GM12878 (cell line): ENCODE data around the gene B4GALT5. TPM values are rescaled to one million over a fixed set of nuclear protein-coding genes. Genes with fewer than 3 reads are reported as not detected.

ENCODE experiments used
- ATAC-seq: fragments of 200-7000 bp; cut with Tn5 transposase; 3 replicates; pipeline ENCODE4 v1.9.1; 2020; ENCODE audit warnings: mild to moderate bottlenecking, moderate library complexity
- BruUV-seq: library from RNA; stranded (reverse); fragments of 400-500 nt; replicated peaks from 2 replicates; lab custom pipeline; 2021; lab: Mats Ljungman, UMichigan
- CTCF ChIA-PET: fragments of 300-600 bp; sonication (Branson Sonifier 250); formaldehyde crosslinking; extraction: SDS; loops from one replicate; lab custom pipeline; 2021; ENCODE audit warnings: inconsistent platforms; lab: Yijun Ruan, JAX
- POLR2A ChIA-PET: fragments of 350-600 bp; formaldehyde crosslinking; extraction: SDS; loops from one replicate; lab custom pipeline; 2021; ENCODE audit warnings: inconsistent platforms; lab: Charles Lee
- RAD21 ChIA-PET: fragments of 300-600 bp; sonication (Branson Sonifier 250); formaldehyde crosslinking; loops from one replicate; lab custom pipeline; 2023; ENCODE audit warnings: antibody characterized with exemption; ENCODE audit not compliant: unreplicated experiment; lab: Charles Lee
- SMC1A ChIA-PET: fragments of 300-600 bp; sonication (Branson Sonifier 250); formaldehyde crosslinking; loops from one replicate; lab custom pipeline; 2023; ENCODE audit not compliant: unreplicated experiment, uncharacterized antibody; lab: Charles Lee
- DNase-seq: peaks from one replicate; pipeline ENCODE4 v3.0.0-alpha.2; 2011; ENCODE audit warnings: low read depth, low spot score
- FAIRE-seq: peaks from 3 replicates; lab custom pipeline; 2011; peaks lifted over from hg19 to GRCh38; lab: Jason Lieb, UNC
- H2AFZ ChIP-seq: 2 replicates; pipeline ENCODE4 v1.6.0; 2011; ENCODE audit warnings: low read depth, low read length, control low read depth; ENCODE audit not compliant: control insufficient read depth
- H3K27ac ChIP-seq: 2 replicates; pipeline ENCODE4 v1.5.1; 2011; ENCODE audit warnings: control low read depth; ENCODE audit not compliant: control insufficient read depth, insufficient read depth
- H3K27me3 ChIP-seq, 2 experiments: replicated peaks in 1 of 2; 2 replicates each; pipeline versions ENCODE4 v1.6.0 to v1.6.1; 2011; ENCODE audit warnings: low read length in 1 of 2; ENCODE audit not compliant: control insufficient read depth in 2 of 2, insufficient read depth in 2 of 2
- H3K36me3 ChIP-seq, 2 experiments: 2 replicates each; pipeline ENCODE4 v1.5.1; 2011; ENCODE audit warnings: low read length in 1 of 2; ENCODE audit not compliant: control insufficient read depth in 2 of 2, insufficient read depth in 2 of 2
- H3K4me1 ChIP-seq: 2 replicates; pipeline ENCODE4 v1.6.1; 2011; ENCODE audit warnings: mild to moderate bottlenecking, low read length, moderate library complexity, mixed read lengths; ENCODE audit not compliant: control insufficient read depth, insufficient read depth
- H3K4me2 ChIP-seq: 2 replicates; pipeline ENCODE4 v1.6.0; 2011; ENCODE audit warnings: control low read depth; ENCODE audit not compliant: control insufficient read depth, insufficient read depth
- H3K4me3 ChIP-seq: fragments of 200-600 bp; sonication (generic); 2 replicates; pipeline ENCODE4 v1.5.1; 2016
- H3K79me2 ChIP-seq: 2 replicates; pipeline ENCODE4 v1.6.0; 2011; ENCODE audit warnings: low read length; ENCODE audit not compliant: control insufficient read depth, insufficient read depth
- H3K9ac ChIP-seq: 2 replicates; pipeline ENCODE4 v1.8.0; 2011; ENCODE audit warnings: low read length, control low read depth, mixed read lengths; ENCODE audit not compliant: control insufficient read depth, insufficient read depth
- H3K9me3 ChIP-seq: replicated peaks from 3 replicates; pipeline ENCODE4 v1.5.1; 2011; ENCODE audit warnings: mild to moderate bottlenecking, low read length; ENCODE audit not compliant: control insufficient read depth, insufficient read depth
- H4K20me1 ChIP-seq: 2 replicates; pipeline ENCODE4 v1.6.0; 2011; ENCODE audit not compliant: control insufficient read depth, insufficient read depth
- BRCA1 ChIP-seq: IDR thresholded peaks from 2 replicates; pipeline ENCODE4 v1.6.1; 2011; ENCODE audit warnings: low read depth, low read length, improper control_type of control experiment
- FOS ChIP-seq: IDR thresholded peaks from 3 replicates; pipeline ENCODE4 v1.6.1; 2011; ENCODE audit warnings: borderline replicate concordance; ENCODE audit not compliant: insufficient read length; ENCODE audit errors: extremely low read depth
- GABPA ChIP-seq: IDR thresholded peaks from 2 replicates; pipeline ENCODE4 v1.6.1; 2014; ENCODE audit warnings: antibody characterized with exemption, low read depth, mild to moderate bottlenecking, inconsistent platforms
- LARP7 ChIP-seq: fragments of 450-650 bp; IDR thresholded peaks from 2 replicates; pipeline ENCODE4 v1.6.1; 2017; ENCODE audit warnings: mild to moderate bottlenecking
- STAT1 ChIP-seq: fragments of 450-650 bp; conservative IDR thresholded peaks from 2 replicates; pipeline ENCODE4 v1.6.1; 2014; ENCODE audit warnings: antibody characterized with exemption, mild to moderate bottlenecking
- WGBS: methylation state at CpG from one replicate; pipeline ENCODE4 v1.1.6; 2016; ENCODE audit warnings: low lambda C conversion rate; ENCODE audit not compliant: insufficient replicate concordance, insufficient coverage; ENCODE audit errors: missing lambda C conversion rate; 5-methylcytosine and 5-hydroxymethylcytosine counted together
- in situ Hi-C: fragments of 300-500 bp; cut with MboI; formaldehyde crosslinking; loops from 9 replicates; pipeline ENCODE4 v1.14.3; 2018; ENCODE audit warnings: mixed read lengths
- intact Hi-C: fragments of 100-400 bp; cut with micrococcal nuclease; formaldehyde crosslinking; loops from one replicate; pipeline ENCODE4 v1.14.2; 2022; ENCODE audit not compliant: unreplicated experiment
- polyA plus RNA-seq, 11 experiments: library from polyadenylated mRNA; depleted of rRNA in 4 of 11; unstranded in 6 of 11; stranded (reverse) in 5 of 11; fragments of >200 nt; fragmentation: Nextera tagmentation in 4 of 11; fragmentation: Illumina TruSeq in 1 of 11; extraction: Ambion mirVana in 4 of 11; extraction: Trizol in 1 of 11; gene quantifications; 1 replicate in 1 of 11; 2 replicates in 10 of 11; pipeline versions ENCODE4 v1.2.1 to v1.2.3, GENCODE V29; 2011 to 2016; ENCODE audit warnings: inconsistent platforms in 2 of 11, missing spikeins in 2 of 11, low read depth in 1 of 11
- total RNA-seq, 4 experiments: library from RNA; depleted of rRNA in 3 of 4; stranded (reverse); fragments of >200 nt in 3 of 4; fragmentation: Illumina TruSeq in 1 of 4; extraction: Trizol in 1 of 4; gene quantifications; 2 replicates each; pipeline versions ENCODE4 v1.2.1 to v1.2.3, GENCODE V29; 2013 to 2021
- TF ChIP-seq, protein P1 (sequence below): IDR thresholded peaks from 2 replicates; pipeline ENCODE4 v1.6.1; 2011; ENCODE audit warnings: mild to moderate bottlenecking, low read depth, low read length, moderate library complexity; ENCODE audit not compliant: insufficient replicate concordance
- TF ChIP-seq, protein P2 (sequence below): fragments of 450-650 bp; IDR thresholded peaks from 2 replicates; pipeline ENCODE4 v1.6.1; 2017; ENCODE audit warnings: borderline replicate concordance
- TF ChIP-seq, protein P3 (sequence below): IDR thresholded peaks from 2 replicates; pipeline ENCODE4 v1.6.1; 2012; ENCODE audit warnings: improper control_type of control experiment, low read depth, low read length; ENCODE audit not compliant: insufficient replicate concordance
- TF ChIP-seq, protein P4 (sequence below): IDR thresholded peaks from 2 replicates; pipeline ENCODE4 v1.6.1; 2011; ENCODE audit warnings: low read depth, mild to moderate bottlenecking, low read length, moderate library complexity, borderline replicate concordance; ENCODE audit errors: extremely low read depth
- TF ChIP-seq, protein P5 (sequence below): IDR thresholded peaks from 2 replicates; pipeline ENCODE4 v1.6.1; 2012; ENCODE audit warnings: mild to moderate bottlenecking, low read depth, low read length

The B4GALT5 gene
- total and polyA plus RNA-seq, 10 of the 15 experiments (the other 5 are each of a cell fraction or from before 2014, with no cell fraction given): 2.0 to 55.5 (median 20.2) TPM

DNA sequence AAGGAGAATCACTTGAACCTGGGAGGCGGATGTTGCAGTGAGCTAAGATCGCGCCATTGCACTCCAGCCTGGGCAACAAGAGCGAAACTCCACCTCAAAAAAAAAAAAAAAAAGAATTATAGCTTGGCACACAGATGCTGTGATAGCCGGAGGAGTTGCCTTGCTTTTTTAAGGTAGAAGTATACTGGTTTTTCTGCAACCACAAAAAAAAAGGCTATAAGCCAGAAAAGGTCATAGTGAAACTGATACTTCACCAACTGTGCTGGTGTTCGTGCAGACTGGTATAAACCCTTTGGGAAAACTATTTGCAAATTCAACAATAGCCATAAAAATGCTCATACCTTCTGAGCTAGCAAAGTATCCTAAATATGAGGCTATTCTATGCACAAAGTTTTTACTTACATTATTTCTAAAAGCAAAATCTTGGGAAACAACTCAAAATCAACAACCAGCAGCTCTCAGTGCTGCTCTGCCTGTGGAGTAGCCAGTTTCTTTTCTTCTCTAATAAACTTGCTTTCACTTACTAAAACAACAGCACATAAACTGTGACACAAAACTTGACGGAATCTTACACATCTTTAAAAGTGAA lies 44.0 kb downstream of the B4GALT5 start:
- intact Hi-C loops: loop anchor here (2.0 kb wide), 2 partner anchors 35 to 49 kb away; no protein-coding TSS in a partner anchor
- no peaks in the 10 kb centered on the region for H4K20me1 ChIP-seq
- ChIA-PET RAD21 (interaction anchor here (0.6 to 6.6 kb wide), 20 partner anchors 8 to 176 kb away, joined by 3 to 53 read pairs (median 10); partner anchors contain the start of gene SLC9A8), SMC1A (interaction anchor here (1.0 to 8.3 kb wide), 27 partner anchors 9 to 176 kb away, joined by 3 to 110 read pairs (median 9); no protein-coding TSS in a partner anchor), POLR2A (interaction anchor here (0.9 to 3.7 kb wide), 12 partner anchors 10 to 132 kb away, joined by 3 to 15 read pairs (median 4); no protein-coding TSS in a partner anchor), CTCF (interaction anchor here (1.0 to 3.6 kb wide), 19 partner anchors 9 to 176 kb away, joined by 3 to 22 read pairs (median 8); partner anchors contain the start of gene SLC9A8)
- 0% methylated on average over 5 of the region's 7 CpGs for WGBS
- peaks cover 56% of the 10 kb centered on the region for H3K4me1 ChIP-seq
- H3K9me3 ChIP-seq: no peaks in the 10 kb centered on the region
- peak overlapping the region; percentile 86 for H3K27ac ChIP-seq
- DNase-seq (peak; percentile 85), FAIRE-seq (no peak), ATAC-seq (peak; percentile 71)
- peak overlapping the region; percentile 59 for H3K4me3 ChIP-seq
- H3K79me2 ChIP-seq: peaks cover 83% of the 10 kb centered on the region
- no peak overlapping the region for H2AFZ ChIP-seq
- no peaks in the 10 kb centered on the region for H3K36me3 ChIP-seq
- no peaks in the 10 kb centered on the region for H3K27me3 ChIP-seq
- 0 out of 2 replicates have a peak overlapping the region, but pooled peaks have one; percentile 34 for H3K9ac ChIP-seq
- in situ Hi-C loops: no loop called here
- peak overlapping the region; percentile 93 for H3K4me2 ChIP-seq
- BruUV-seq: no TSS peak
- TF ChIP-seq, protein P1, sequence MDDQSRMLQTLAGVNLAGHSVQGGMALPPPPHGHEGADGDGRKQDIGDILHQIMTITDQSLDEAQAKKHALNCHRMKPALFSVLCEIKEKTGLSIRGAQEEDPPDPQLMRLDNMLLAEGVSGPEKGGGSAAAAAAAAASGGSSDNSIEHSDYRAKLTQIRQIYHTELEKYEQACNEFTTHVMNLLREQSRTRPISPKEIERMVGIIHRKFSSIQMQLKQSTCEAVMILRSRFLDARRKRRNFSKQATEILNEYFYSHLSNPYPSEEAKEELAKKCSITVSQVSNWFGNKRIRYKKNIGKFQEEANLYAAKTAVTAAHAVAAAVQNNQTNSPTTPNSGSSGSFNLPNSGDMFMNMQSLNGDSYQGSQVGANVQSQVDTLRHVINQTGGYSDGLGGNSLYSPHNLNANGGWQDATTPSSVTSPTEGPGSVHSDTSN: no peak
- TF ChIP-seq, protein P2, sequence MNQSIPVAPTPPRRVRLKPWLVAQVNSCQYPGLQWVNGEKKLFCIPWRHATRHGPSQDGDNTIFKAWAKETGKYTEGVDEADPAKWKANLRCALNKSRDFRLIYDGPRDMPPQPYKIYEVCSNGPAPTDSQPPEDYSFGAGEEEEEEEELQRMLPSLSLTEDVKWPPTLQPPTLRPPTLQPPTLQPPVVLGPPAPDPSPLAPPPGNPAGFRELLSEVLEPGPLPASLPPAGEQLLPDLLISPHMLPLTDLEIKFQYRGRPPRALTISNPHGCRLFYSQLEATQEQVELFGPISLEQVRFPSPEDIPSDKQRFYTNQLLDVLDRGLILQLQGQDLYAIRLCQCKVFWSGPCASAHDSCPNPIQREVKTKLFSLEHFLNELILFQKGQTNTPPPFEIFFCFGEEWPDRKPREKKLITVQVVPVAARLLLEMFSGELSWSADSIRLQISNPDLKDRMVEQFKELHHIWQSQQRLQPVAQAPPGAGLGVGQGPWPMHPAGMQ: no peak
- TF ChIP-seq, protein P3, sequence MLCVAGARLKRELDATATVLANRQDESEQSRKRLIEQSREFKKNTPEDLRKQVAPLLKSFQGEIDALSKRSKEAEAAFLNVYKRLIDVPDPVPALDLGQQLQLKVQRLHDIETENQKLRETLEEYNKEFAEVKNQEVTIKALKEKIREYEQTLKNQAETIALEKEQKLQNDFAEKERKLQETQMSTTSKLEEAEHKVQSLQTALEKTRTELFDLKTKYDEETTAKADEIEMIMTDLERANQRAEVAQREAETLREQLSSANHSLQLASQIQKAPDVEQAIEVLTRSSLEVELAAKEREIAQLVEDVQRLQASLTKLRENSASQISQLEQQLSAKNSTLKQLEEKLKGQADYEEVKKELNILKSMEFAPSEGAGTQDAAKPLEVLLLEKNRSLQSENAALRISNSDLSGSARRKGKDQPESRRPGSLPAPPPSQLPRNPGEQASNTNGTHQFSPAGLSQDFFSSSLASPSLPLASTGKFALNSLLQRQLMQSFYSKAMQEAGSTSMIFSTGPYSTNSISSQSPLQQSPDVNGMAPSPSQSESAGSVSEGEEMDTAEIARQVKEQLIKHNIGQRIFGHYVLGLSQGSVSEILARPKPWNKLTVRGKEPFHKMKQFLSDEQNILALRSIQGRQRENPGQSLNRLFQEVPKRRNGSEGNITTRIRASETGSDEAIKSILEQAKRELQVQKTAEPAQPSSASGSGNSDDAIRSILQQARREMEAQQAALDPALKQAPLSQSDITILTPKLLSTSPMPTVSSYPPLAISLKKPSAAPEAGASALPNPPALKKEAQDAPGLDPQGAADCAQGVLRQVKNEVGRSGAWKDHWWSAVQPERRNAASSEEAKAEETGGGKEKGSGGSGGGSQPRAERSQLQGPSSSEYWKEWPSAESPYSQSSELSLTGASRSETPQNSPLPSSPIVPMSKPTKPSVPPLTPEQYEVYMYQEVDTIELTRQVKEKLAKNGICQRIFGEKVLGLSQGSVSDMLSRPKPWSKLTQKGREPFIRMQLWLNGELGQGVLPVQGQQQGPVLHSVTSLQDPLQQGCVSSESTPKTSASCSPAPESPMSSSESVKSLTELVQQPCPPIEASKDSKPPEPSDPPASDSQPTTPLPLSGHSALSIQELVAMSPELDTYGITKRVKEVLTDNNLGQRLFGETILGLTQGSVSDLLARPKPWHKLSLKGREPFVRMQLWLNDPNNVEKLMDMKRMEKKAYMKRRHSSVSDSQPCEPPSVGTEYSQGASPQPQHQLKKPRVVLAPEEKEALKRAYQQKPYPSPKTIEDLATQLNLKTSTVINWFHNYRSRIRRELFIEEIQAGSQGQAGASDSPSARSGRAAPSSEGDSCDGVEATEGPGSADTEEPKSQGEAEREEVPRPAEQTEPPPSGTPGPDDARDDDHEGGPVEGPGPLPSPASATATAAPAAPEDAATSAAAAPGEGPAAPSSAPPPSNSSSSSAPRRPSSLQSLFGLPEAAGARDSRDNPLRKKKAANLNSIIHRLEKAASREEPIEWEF: peak; percentile 67
- TF ChIP-seq, protein P4, sequence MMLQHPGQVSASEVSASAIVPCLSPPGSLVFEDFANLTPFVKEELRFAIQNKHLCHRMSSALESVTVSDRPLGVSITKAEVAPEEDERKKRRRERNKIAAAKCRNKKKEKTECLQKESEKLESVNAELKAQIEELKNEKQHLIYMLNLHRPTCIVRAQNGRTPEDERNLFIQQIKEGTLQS: no peak
- TF ChIP-seq, protein P5, sequence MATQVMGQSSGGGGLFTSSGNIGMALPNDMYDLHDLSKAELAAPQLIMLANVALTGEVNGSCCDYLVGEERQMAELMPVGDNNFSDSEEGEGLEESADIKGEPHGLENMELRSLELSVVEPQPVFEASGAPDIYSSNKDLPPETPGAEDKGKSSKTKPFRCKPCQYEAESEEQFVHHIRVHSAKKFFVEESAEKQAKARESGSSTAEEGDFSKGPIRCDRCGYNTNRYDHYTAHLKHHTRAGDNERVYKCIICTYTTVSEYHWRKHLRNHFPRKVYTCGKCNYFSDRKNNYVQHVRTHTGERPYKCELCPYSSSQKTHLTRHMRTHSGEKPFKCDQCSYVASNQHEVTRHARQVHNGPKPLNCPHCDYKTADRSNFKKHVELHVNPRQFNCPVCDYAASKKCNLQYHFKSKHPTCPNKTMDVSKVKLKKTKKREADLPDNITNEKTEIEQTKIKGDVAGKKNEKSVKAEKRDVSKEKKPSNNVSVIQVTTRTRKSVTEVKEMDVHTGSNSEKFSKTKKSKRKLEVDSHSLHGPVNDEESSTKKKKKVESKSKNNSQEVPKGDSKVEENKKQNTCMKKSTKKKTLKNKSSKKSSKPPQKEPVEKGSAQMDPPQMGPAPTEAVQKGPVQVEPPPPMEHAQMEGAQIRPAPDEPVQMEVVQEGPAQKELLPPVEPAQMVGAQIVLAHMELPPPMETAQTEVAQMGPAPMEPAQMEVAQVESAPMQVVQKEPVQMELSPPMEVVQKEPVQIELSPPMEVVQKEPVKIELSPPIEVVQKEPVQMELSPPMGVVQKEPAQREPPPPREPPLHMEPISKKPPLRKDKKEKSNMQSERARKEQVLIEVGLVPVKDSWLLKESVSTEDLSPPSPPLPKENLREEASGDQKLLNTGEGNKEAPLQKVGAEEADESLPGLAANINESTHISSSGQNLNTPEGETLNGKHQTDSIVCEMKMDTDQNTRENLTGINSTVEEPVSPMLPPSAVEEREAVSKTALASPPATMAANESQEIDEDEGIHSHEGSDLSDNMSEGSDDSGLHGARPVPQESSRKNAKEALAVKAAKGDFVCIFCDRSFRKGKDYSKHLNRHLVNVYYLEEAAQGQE: no peak
- TF ChIP-seq STAT1 (no peak), BRCA1 (no peak), FOS (no peak), GABPA (no peak), LARP7 (no peak)
